AG09319 (cell line): ENCODE data around the gene TTC23.
"Not testable (repeated sequence)": the region's sequence is repeated elsewhere in the genome, so short reads cannot be mapped to it uniquely, and the experiment has no call there.

ENCODE experiments used
- DNase-seq: peaks from one replicate; pipeline ENCODE4 v3.0.0-alpha.2; 2010; ENCODE audit warnings: low read depth; ENCODE audit errors: extremely low read depth
- CTCF ChIP-seq: IDR thresholded peaks from 2 replicates; pipeline ENCODE4 v1.5.1; 2011; ENCODE audit warnings: low read depth, mild to moderate bottlenecking, inconsistent platforms, low read length, moderate library complexity

The TTC23 gene

GRCh38 chr15:99115300-99116215 lies 133.8 kb downstream of the TTC23 start:
- DNase-seq: no peak
- TF ChIP-seq CTCF: no peak

DNA sequence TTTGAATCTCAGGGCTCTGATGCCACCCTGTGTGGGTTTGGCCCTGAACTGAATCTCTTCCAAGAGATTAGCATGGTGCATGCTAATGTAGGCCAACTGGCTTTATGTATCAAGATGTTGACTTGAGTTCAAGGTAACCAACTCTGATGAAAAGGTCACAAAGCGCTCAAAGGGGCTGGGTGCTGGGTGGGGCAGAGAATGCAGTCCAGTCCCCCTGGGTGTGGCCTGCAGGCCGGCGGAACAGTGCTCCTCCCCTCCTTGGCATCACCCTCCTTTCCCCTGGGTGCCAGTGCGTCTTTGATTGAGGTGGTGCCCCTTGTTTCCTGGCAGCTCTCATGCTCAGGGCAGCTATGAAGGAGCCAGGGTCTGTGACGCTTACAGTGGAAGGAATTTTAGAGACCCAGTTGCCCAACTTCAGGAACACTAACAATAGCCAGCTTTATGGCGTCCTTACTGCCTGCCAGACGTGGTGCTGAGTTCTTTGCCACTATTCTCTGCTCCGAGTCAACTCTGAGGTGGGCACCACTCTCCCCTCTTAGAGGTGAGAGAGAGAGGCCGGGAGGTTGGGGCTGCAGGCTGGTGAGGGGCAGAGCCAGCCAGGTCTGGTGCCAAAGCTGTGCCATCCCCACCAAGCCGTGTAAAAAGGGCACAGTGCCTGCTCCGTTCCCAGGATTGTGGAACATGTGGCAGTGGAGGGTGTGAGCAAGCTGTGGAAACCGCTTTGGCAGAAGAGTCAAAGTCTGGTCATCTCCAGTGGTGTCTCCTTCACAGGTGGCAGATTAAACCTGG lies 134.7 kb downstream of the TTC23 start:
- TF ChIP-seq CTCF: no peak
- no peak for DNase-seq

- DNase-seq: no peak
- TF ChIP-seq CTCF: no peak
Observed at GRCh38 chr15:99113547-99114271, 135.7 kb downstream of the TTC23 start.

GRCh38 chr15:99111641-99112040 lies 137.7 kb downstream of the TTC23 start:
- not testable (repeated sequence) for DNase-seq

- no peak for TF ChIP-seq CTCF
- DNase-seq: no peak
Observed at GRCh38 chr15:99110581-99111320, 138.6 kb downstream of the TTC23 start.

DNA sequence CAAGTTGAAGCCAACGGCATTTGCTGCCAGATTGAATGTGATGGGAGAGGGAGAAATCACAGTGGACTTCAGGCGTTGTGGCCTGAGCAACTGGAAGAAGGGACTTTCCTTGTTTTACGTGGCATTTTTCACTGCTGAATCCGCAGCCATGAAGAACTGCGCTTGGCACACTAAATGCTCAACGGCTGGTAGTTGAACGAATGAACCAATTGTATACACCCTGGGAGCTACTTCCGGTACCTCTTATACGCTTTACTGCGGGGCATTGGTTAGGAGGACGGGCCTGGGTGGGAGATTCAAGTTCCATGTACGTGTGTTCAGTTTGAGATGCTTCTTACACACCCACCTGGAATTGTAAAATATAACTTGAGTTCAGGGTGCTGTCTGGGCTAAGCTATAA lies 139.3 kb downstream of the TTC23 start:
- no peak for DNase-seq
- TF ChIP-seq CTCF: no peak

DNA sequence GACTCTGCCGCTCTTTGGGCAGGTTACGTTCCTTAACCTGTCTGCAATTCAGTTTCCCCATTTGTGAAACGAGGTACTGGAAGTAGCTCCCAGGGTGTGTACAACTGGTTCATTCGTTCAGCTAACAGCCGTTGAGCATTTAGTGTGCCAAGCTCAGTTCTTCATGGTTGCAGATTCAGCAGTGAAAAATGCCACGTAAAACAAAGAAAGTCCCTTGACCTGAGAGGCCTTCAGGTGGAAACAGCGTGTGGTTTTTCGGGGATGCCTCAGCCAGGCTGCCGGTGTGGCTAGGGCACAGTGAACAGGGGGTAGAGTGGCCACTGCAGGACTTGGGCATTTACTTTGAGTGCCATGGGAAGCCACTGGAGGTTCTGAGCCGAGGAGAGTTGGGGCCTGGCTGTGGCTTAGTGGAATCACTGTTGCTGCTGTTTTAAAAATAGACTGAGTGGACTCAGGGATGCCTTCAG lies 139.8 kb downstream of the TTC23 start:
- DNase-seq: no peak
- no peak for TF ChIP-seq CTCF
